ENCODE measurements around the gene ADGRB2.

DNA sequence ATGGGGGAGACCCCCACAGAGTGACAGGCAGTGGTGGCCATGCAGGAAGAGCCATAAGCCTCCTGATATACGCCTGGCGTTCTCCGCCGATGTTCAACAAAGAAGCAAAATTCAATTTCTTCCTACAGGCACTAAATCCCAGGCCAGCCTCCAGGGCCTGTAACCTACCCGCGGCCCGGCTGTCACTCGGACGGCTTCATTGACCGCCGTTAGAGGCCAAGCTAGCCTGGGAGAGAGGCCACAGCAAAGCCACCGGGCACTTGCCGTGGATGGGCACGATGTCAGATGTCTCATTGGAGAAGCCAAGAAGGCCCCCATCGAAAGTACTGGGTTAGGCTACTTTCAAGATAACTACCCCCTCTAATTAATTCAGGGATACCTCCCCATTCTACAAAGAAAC is 9.7 kb downstream of the ADGRB2 start:
- TF ChIP-seq, protein P1, sequence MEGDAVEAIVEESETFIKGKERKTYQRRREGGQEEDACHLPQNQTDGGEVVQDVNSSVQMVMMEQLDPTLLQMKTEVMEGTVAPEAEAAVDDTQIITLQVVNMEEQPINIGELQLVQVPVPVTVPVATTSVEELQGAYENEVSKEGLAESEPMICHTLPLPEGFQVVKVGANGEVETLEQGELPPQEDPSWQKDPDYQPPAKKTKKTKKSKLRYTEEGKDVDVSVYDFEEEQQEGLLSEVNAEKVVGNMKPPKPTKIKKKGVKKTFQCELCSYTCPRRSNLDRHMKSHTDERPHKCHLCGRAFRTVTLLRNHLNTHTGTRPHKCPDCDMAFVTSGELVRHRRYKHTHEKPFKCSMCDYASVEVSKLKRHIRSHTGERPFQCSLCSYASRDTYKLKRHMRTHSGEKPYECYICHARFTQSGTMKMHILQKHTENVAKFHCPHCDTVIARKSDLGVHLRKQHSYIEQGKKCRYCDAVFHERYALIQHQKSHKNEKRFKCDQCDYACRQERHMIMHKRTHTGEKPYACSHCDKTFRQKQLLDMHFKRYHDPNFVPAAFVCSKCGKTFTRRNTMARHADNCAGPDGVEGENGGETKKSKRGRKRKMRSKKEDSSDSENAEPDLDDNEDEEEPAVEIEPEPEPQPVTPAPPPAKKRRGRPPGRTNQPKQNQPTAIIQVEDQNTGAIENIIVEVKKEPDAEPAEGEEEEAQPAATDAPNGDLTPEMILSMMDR (conservative IDR thresholded peaks at IDR 0.05; ENCODE audit: low read length), result no peak
- no peak for TF ChIP-seq EZH2phosphoT487 (IDR thresholded peaks at IDR 0.05; ENCODE audit: borderline replicate concordance, low read depth, low read length)

Data from OCI-LY7 (cell line).